Loucy (cell line): ENCODE measurements around the gene SLC7A10.

Experiments used
- H2AFZ ChIP-seq: fragments of 200-600 bp; sonication (generic); 2 replicates; pipeline ENCODE4 v1.6.0; 2016; ENCODE audit warnings: antibody characterized with exemption, mild to moderate bottlenecking, low read length, moderate library complexity
- H3F3A ChIP-seq: fragments of 200-600 bp; 2 replicates; pipeline ENCODE4 v1.6.0; 2016; ENCODE audit warnings: antibody characterized with exemption, low read depth, mild to moderate bottlenecking
- H3K27me3 ChIP-seq: fragments of 200-600 bp; sonication (generic); 2 replicates; pipeline ENCODE4 v1.6.1; 2014; ENCODE audit warnings: low read length, mild to moderate bottlenecking; ENCODE audit not compliant: insufficient read depth, poor library complexity, severe bottlenecking
- H3K36me3 ChIP-seq: fragments of 200-600 bp; sonication (generic); 2 replicates; pipeline ENCODE4 v1.6.1; 2016; ENCODE audit warnings: low read length; ENCODE audit not compliant: insufficient read depth
- H3K4me1 ChIP-seq: fragments of 200-600 bp; sonication (generic); 2 replicates; pipeline ENCODE4 v1.5.1; 2014; ENCODE audit warnings: low read length, mild to moderate bottlenecking; ENCODE audit not compliant: insufficient read depth, poor library complexity, severe bottlenecking
- H3K4me2 ChIP-seq: fragments of 200-600 bp; sonication (generic); 2 replicates; pipeline ENCODE4 v1.6.0; 2014; ENCODE audit warnings: antibody characterized with exemption, low read length, low read depth, mild to moderate bottlenecking; ENCODE audit not compliant: poor library complexity, severe bottlenecking
- H3K4me3 ChIP-seq: fragments of 200-600 bp; sonication (generic); 2 replicates; pipeline ENCODE4 v1.5.1; 2014; ENCODE audit warnings: low read length, mild to moderate bottlenecking, mixed read lengths; ENCODE audit not compliant: poor library complexity, severe bottlenecking
- H3K79me2 ChIP-seq: fragments of 200-600 bp; sonication (generic); 2 replicates; pipeline ENCODE4 v1.6.1; 2014; ENCODE audit warnings: low read length; ENCODE audit not compliant: insufficient read depth
- H3K9ac ChIP-seq: fragments of 200-600 bp; sonication (generic); 2 replicates; pipeline ENCODE4 v1.6.0; 2014; ENCODE audit warnings: mild to moderate bottlenecking, low read depth, low read length, moderate library complexity; ENCODE audit not compliant: poor library complexity, severe bottlenecking
- H3K9me2 ChIP-seq: fragments of 200-600 bp; sonication (generic); replicated peaks from 2 replicates; pipeline ENCODE4 v1.6.1; 2016; ENCODE audit warnings: low read depth, low read length, mixed read lengths
- H3K9me3 ChIP-seq: fragments of 200-600 bp; sonication (generic); 2 replicates; pipeline ENCODE4 v1.6.1; 2014; ENCODE audit warnings: mild to moderate bottlenecking, antibody characterized with exemption, low read length, low read depth; ENCODE audit not compliant: insufficient read depth
- H4K20me1 ChIP-seq: fragments of 200-600 bp; sonication (generic); 2 replicates; pipeline ENCODE4 v1.6.0; 2014; ENCODE audit warnings: antibody characterized with exemption, low read length, mild to moderate bottlenecking; ENCODE audit not compliant: insufficient read depth, poor library complexity, severe bottlenecking
- EZH2phosphoT487 ChIP-seq: fragments of 200-600 bp; IDR thresholded peaks from 2 replicates; pipeline ENCODE4 v1.6.1; 2018; ENCODE audit warnings: antibody characterized with exemption, mild to moderate bottlenecking, moderate library complexity, borderline replicate concordance
- TF ChIP-seq, protein P1 (sequence below): fragments of 200-600 bp; sonication (generic); conservative IDR thresholded peaks from 2 replicates; pipeline ENCODE4 v1.5.1; 2014; ENCODE audit warnings: mild to moderate bottlenecking, antibody characterized with exemption, low read length

The SLC7A10 gene

GRCh38 chr19:33269016-33269415 is 43.4 kb upstream of the SLC7A10 start:
- Histone ChIP-seq H3K36me3 (no peaks in the 10 kb centered on the region), H3K4me3 (no peak overlapping the region), H3K9ac (no peak overlapping the region), H2AFZ (no peak overlapping the region), H3K9me2 (no peaks in the 10 kb centered on the region), H4K20me1 (no peaks in the 10 kb centered on the region), H3K79me2 (no peaks in the 10 kb centered on the region), H3K4me2 (no peak overlapping the region), H3K27me3 (no peaks in the 10 kb centered on the region), H3K4me1 (peaks cover 32% of the 10 kb centered on the region), H3K9me3 (no peaks in the 10 kb centered on the region), H3F3A (no peaks in the 10 kb centered on the region)
- TF ChIP-seq EZH2phosphoT487: no peak
- TF ChIP-seq, protein P1, sequence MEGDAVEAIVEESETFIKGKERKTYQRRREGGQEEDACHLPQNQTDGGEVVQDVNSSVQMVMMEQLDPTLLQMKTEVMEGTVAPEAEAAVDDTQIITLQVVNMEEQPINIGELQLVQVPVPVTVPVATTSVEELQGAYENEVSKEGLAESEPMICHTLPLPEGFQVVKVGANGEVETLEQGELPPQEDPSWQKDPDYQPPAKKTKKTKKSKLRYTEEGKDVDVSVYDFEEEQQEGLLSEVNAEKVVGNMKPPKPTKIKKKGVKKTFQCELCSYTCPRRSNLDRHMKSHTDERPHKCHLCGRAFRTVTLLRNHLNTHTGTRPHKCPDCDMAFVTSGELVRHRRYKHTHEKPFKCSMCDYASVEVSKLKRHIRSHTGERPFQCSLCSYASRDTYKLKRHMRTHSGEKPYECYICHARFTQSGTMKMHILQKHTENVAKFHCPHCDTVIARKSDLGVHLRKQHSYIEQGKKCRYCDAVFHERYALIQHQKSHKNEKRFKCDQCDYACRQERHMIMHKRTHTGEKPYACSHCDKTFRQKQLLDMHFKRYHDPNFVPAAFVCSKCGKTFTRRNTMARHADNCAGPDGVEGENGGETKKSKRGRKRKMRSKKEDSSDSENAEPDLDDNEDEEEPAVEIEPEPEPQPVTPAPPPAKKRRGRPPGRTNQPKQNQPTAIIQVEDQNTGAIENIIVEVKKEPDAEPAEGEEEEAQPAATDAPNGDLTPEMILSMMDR: no peak

- H3K27me3 ChIP-seq: no peaks in the 10 kb centered on the region
- H3K9ac ChIP-seq: no peak overlapping the region
- H3K36me3 ChIP-seq: no peaks in the 10 kb centered on the region
- no peak overlapping the region for H2AFZ ChIP-seq
- no peaks in the 10 kb centered on the region for H4K20me1 ChIP-seq
- H3K79me2 ChIP-seq: no peaks in the 10 kb centered on the region
- no peak overlapping the region for H3K4me3 ChIP-seq
- H3K4me1 ChIP-seq: peaks cover 28% of the 10 kb centered on the region
- no peaks in the 10 kb centered on the region for H3K9me3 ChIP-seq
- TF ChIP-seq, protein P1: no peak
- TF ChIP-seq EZH2phosphoT487: no peak
- no peaks in the 10 kb centered on the region for H3F3A ChIP-seq
- no peaks in the 10 kb centered on the region for H3K9me2 ChIP-seq
- H3K4me2 ChIP-seq: no peak overlapping the region
These were observed 42.7 kb upstream of the SLC7A10 start for GRCh38 chr19:33268162-33268991.

DNA sequence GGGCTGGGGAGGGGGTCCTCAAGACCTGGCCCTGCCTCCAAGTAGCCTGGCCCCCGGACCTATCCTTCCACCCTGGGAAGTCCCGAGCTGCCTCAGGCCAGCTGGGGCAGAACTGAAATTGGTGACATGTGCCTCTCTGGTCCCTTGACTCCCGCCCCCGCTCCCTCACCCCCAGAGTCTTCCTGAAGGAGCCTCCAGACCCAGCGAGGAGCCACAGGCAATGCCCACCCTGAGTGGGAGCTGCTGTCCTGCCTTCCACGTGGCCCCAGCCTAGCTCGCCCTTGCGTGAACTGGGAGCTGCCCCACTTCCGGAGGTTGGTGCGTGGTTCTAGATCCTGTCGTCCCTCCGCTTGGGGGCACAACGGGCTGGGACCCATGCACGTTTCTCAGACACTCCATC is 42.1 kb upstream of the SLC7A10 start:
- H3F3A ChIP-seq: no peaks in the 10 kb centered on the region
- H3K9me2 ChIP-seq: no peaks in the 10 kb centered on the region
- H4K20me1 ChIP-seq: no peaks in the 10 kb centered on the region
- no peak overlapping the region for H3K9ac ChIP-seq
- no peaks in the 10 kb centered on the region for H3K79me2 ChIP-seq
- no peaks in the 10 kb centered on the region for H3K27me3 ChIP-seq
- no peaks in the 10 kb centered on the region for H3K36me3 ChIP-seq
- H3K4me1 ChIP-seq: peaks cover 30% of the 10 kb centered on the region
- H3K4me2 ChIP-seq: no peak overlapping the region
- no peak overlapping the region for H2AFZ ChIP-seq
- TF ChIP-seq, protein P1: no peak
- TF ChIP-seq EZH2phosphoT487: no peak
- H3K9me3 ChIP-seq: no peaks in the 10 kb centered on the region
- no peak overlapping the region for H3K4me3 ChIP-seq
